ENCODE data around the gene EFNA4. TPM values are rescaled to one million over a fixed set of nuclear protein-coding genes. Genes with fewer than 3 reads are reported as not detected.

The EFNA4 gene
- total and polyA plus RNA-seq, 9 of the 15 experiments (the other 6 are each of a cell fraction or from before 2014, with no cell fraction given) = 0.68 to 7.4 (median 6.1) TPM

GRCh38 chr1:155026588-155026987, 37.0 kb upstream of the EFNA4 start (continued):
- no peak for TF ChIP-seq ZNF316 (IDR thresholded peaks at IDR 0.05)
- 0 out of 2 replicates have a peak, but pooled peaks have one; percentile 25 for TF ChIP-seq SMARCE1 (IDR thresholded peaks at IDR 0.05)
- TF ChIP-seq JUND (IDR thresholded peaks at IDR 0.05; ENCODE audit: borderline replicate concordance, low read depth, low read length) = peak; percentile 68
- peak; percentile 24; the same call in 1 of the 3 replicates for TF ChIP-seq JUND (tag; IDR thresholded peaks at IDR 0.05; ENCODE audit: borderline replicate concordance, low read depth, low read length)

- Histone ChIP-seq H3K27me3 (ENCODE audit: control insufficient read depth in 2 of 2, insufficient read depth in 2 of 2, low read length in 2 of 2) (peaks cover 0 to 17% of the 10 kb centered on the region in 2 experiments; a peak in 2 of 5 replicates), H3K4me3 (no peak overlapping the region), H3K9me1 (ENCODE audit: control insufficient read depth, insufficient read depth, low read length) (no peaks in the 10 kb centered on the region), H3K4me2 (ENCODE audit: insufficient read depth, low read length) (no peak overlapping the region), H3K9ac (ENCODE audit: insufficient read depth in 1 of 2, low read depth in 2 of 2, low read length in 2 of 2) (peak overlapping the region in 1 of 2 experiments; percentile 40; a peak in 2 of 4 replicates), H2AFZ (ENCODE audit: low read depth, low read length) (no peak overlapping the region), H3K9me3 (replicated peaks; ENCODE audit: control insufficient read depth, insufficient read depth, low read depth, low read length) (no peaks in the 10 kb centered on the region), H3K27ac (ENCODE audit: extremely low read depth, low read depth, low read length) (no peak overlapping the region), H3K4me1 (replicated peaks in 1 of 2; ENCODE audit: control insufficient read depth in 2 of 2, insufficient read depth in 2 of 2, low read length in 2 of 2) (peaks cover 5 to 23% of the 10 kb centered on the region in 2 experiments; a peak in 3 of 5 replicates), H4K20me1 (replicated peaks; ENCODE audit: control insufficient read depth, insufficient read depth, low read length) (no peaks in the 10 kb centered on the region), H3K36me3 (ENCODE audit: control insufficient read depth, insufficient read depth, low read length) (no peaks in the 10 kb centered on the region), H3K79me2 (ENCODE audit: control insufficient read depth, insufficient read depth, low read length) (no peaks in the 10 kb centered on the region)
- CTCF ChIA-PET (ENCODE audit: low intra/inter-chr PET ratio) = no interaction called here
- intact Hi-C loops (cut with micrococcal nuclease) (no loop called here), in situ Hi-C loops (cut with MboI) (no loop called here)
- TF ChIP-seq ZNF263 (CRISPR knock-in tag; IDR thresholded peaks at IDR 0.05; ENCODE audit: borderline replicate concordance) = peak; percentile 84
- TF ChIP-seq HIVEP1 (CRISPR knock-in tag; IDR thresholded peaks at IDR 0.05) = no peak
- TF ChIP-seq, protein P1, sequence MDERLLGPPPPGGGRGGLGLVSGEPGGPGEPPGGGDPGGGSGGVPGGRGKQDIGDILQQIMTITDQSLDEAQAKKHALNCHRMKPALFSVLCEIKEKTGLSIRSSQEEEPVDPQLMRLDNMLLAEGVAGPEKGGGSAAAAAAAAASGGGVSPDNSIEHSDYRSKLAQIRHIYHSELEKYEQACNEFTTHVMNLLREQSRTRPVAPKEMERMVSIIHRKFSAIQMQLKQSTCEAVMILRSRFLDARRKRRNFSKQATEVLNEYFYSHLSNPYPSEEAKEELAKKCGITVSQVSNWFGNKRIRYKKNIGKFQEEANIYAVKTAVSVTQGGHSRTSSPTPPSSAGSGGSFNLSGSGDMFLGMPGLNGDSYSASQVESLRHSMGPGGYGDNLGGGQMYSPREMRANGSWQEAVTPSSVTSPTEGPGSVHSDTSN (CRISPR knock-in tag; IDR thresholded peaks at IDR 0.05; ENCODE audit: low read depth) = no peak
- TF ChIP-seq, protein P1 (tag; conservative IDR thresholded peaks at IDR 0.05; ENCODE audit: low read depth) = no peak
- TF ChIP-seq, protein P2, sequence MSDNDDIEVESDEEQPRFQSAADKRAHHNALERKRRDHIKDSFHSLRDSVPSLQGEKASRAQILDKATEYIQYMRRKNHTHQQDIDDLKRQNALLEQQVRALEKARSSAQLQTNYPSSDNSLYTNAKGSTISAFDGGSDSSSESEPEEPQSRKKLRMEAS (CRISPR knock-in tag; IDR thresholded peaks at IDR 0.05) = 0 out of 2 replicates have a peak, but pooled peaks have one; percentile 24
- ATAC-seq (peak; percentile 11; the same call in 2 of the 3 replicates), FAIRE-seq (no peak), DNase-seq (ENCODE audit: extremely low read depth in 1 of 4, low spot score in 3 of 4) (no peak)
- POLR2A ChIA-PET = interaction anchor here (0.6 to 1.2 kb wide), 2 partner anchors 14 to 428 kb away, joined by 3 read pairs; no protein-coding TSS in a partner anchor
- 53% methylated on average over 15 of the region's 16 CpGs for WGBS (ENCODE audit: insufficient coverage, low coverage, missing lambda C conversion rate)
- BruUV-seq (replicated peaks) = no TSS peak
Measured at GRCh38 chr1:155029513-155030242, 33.9 kb upstream of the EFNA4 start.

Data from K562 (cell line).